H1 (cell line): ENCODE results near the gene STIM1. TPM values are rescaled to one million over a fixed set of nuclear protein-coding genes. Genes with fewer than 3 reads are reported as not detected.

Source experiments
- CTCF ChIA-PET: fragments of 300-600 bp; sonication (Branson Sonifier 250); formaldehyde crosslinking; loops from one replicate; lab custom pipeline; 2021; ENCODE audit not compliant: partially characterized antibody; lab: Charles Lee
- POLR2A ChIA-PET: fragments of 300-600 bp; sonication (Branson Sonifier 250); formaldehyde crosslinking; loops from one replicate; lab custom pipeline; 2021; ENCODE audit warnings: inconsistent platforms; ENCODE audit not compliant: partially characterized antibody; lab: Charles Lee
- DNase-seq, 2 experiments: peaks; one replicate each; pipeline versions ENCODE4 v3.0.0 to v3.0.0-alpha.2; 2010 to 2022; ENCODE audit warnings: low spot score in 2 of 2, low read depth in 1 of 2, mixed read lengths in 1 of 2
- FAIRE-seq: peaks from 2 replicates; lab custom pipeline; 2011; peaks lifted over from hg19 to GRCh38; lab: Jason Lieb, UNC
- H2AFZ ChIP-seq: 2 replicates; pipeline ENCODE4 v1.8.1; 2012; ENCODE audit warnings: low read length, inconsistent platforms
- H2AK5ac ChIP-seq: 2 replicates; pipeline ENCODE4 v1.6.1; 2013; ENCODE audit warnings: low read depth, low read length
- H2BK120ac ChIP-seq: replicated peaks from 2 replicates; pipeline ENCODE3; 2013; ENCODE audit warnings: low read depth, low read length, inconsistent platforms
- H2BK12ac ChIP-seq: 2 replicates; pipeline ENCODE4 v1.6.1; 2013; ENCODE audit warnings: low read depth, low read length
- H2BK15ac ChIP-seq: 2 replicates; pipeline ENCODE4 v1.6.1; 2013; ENCODE audit warnings: low read length
- H2BK20ac ChIP-seq: 2 replicates; pipeline ENCODE4 v1.6.1; 2013; ENCODE audit warnings: low read length
- H2BK5ac ChIP-seq: 2 replicates; pipeline ENCODE4 v1.6.1; 2013; ENCODE audit warnings: low read depth, low read length
- H3K14ac ChIP-seq: 2 replicates; pipeline ENCODE4 v1.6.1; 2013; ENCODE audit warnings: inconsistent platforms; ENCODE audit not compliant: insufficient read length
- H3K18ac ChIP-seq: 2 replicates; pipeline ENCODE4 v1.6.1; 2013; ENCODE audit warnings: low read length; ENCODE audit errors: extremely low read depth
- H3K23ac ChIP-seq: 2 replicates; pipeline ENCODE4 v1.6.1; 2013; ENCODE audit warnings: inconsistent platforms; ENCODE audit not compliant: insufficient read length
- H3K23me2 ChIP-seq: 2 replicates; pipeline ENCODE4 v1.6.1; 2013; ENCODE audit warnings: low read depth, low read length
- H3K27ac ChIP-seq: 2 replicates; pipeline ENCODE4 v1.6.1; 2011; ENCODE audit warnings: low read depth, low read length, inconsistent platforms
- H3K27me3 ChIP-seq, 4 experiments: replicated peaks in 1 of 4; 1 replicate in 1 of 4; 2 replicates in 3 of 4; pipeline versions ENCODE4 v1.6.1 to v1.8.1; 2011 to 2013; ENCODE audit warnings: low read length in 3 of 4, mild to moderate bottlenecking in 3 of 4, inconsistent platforms in 2 of 4, mixed read lengths in 2 of 4, moderate library complexity in 1 of 4; ENCODE audit not compliant: control insufficient read depth in 3 of 4, insufficient read depth in 3 of 4; ENCODE audit errors: extremely low read depth in 1 of 4
- H3K36me3 ChIP-seq, 4 experiments: 2 replicates each; pipeline versions ENCODE4 v1.6.1 to v1.8.1; 2011 to 2013; ENCODE audit warnings: mild to moderate bottlenecking in 4 of 4, low read length in 3 of 4, moderate library complexity in 2 of 4, control low read depth in 1 of 4, inconsistent platforms in 1 of 4; ENCODE audit not compliant: insufficient read depth in 4 of 4, control insufficient read depth in 2 of 4
- H3K4ac ChIP-seq: replicated peaks from 2 replicates; pipeline ENCODE3; 2013; ENCODE audit warnings: low read length, low read depth, mixed read lengths, inconsistent platforms; ENCODE audit not compliant: insufficient read length
- H3K4me1 ChIP-seq, 4 experiments: replicated peaks in 1 of 4; 1 replicate in 1 of 4; 2 replicates in 3 of 4; pipeline versions ENCODE4 v1.6.1 to v1.8.1; 2011 to 2013; ENCODE audit warnings: low read length in 3 of 4, inconsistent platforms in 2 of 4, mixed read lengths in 1 of 4; ENCODE audit not compliant: insufficient read depth in 4 of 4, control insufficient read depth in 3 of 4
- H3K4me2 ChIP-seq, 2 experiments: 2 replicates each; pipeline versions ENCODE4 v1.6.1 to v1.8.1; 2011 to 2013; ENCODE audit warnings: low read depth in 2 of 2, low read length in 2 of 2, control low read depth in 1 of 2, inconsistent platforms in 1 of 2, mild to moderate bottlenecking in 1 of 2; ENCODE audit not compliant: insufficient read depth in 1 of 2
- H3K4me3 ChIP-seq, 4 experiments: fragments of 200-600, 300-600 bp in 1 of 4; sonication (generic), shearing (Covaris generic), sonication (Bioruptor Twin) in 1 of 4; 2 replicates each; pipeline versions ENCODE4 v1.5.1 to v1.8.1; 2011 to 2016; ENCODE audit warnings: low read length in 4 of 4, low read depth in 3 of 4, control low read depth in 2 of 4, inconsistent platforms in 2 of 4, mild to moderate bottlenecking in 2 of 4, mixed read lengths in 1 of 4, moderate library complexity in 1 of 4; ENCODE audit not compliant: insufficient read depth in 2 of 4; ENCODE audit errors: extremely low read depth in 1 of 4
- H3K56ac ChIP-seq: replicated peaks from 2 replicates; pipeline ENCODE3; 2013; ENCODE audit warnings: low read depth, mild to moderate bottlenecking, mixed read lengths, low read length, inconsistent platforms; ENCODE audit not compliant: insufficient read length
- H3K79me1 ChIP-seq: 2 replicates; pipeline ENCODE4 v1.6.1; 2013; ENCODE audit warnings: low read depth, low read length, control low read depth
- H3K79me2 ChIP-seq, 2 experiments: 2 replicates each; pipeline versions ENCODE4 v1.6.1 to v1.8.1; 2012 to 2013; ENCODE audit warnings: low read length in 2 of 2, mild to moderate bottlenecking in 2 of 2, inconsistent platforms in 1 of 2; ENCODE audit not compliant: insufficient read depth in 2 of 2, control insufficient read depth in 1 of 2
- H3K9ac ChIP-seq, 4 experiments: replicated peaks in 1 of 4; 1 replicate in 1 of 4; 2 replicates in 3 of 4; pipeline versions ENCODE4 v1.6.1 to v1.8.1; 2011 to 2013; ENCODE audit warnings: low read depth in 3 of 4, low read length in 3 of 4, control low read depth in 2 of 4, mild to moderate bottlenecking in 2 of 4, moderate library complexity in 2 of 4, inconsistent platforms in 1 of 4; ENCODE audit errors: extremely low read depth in 1 of 4
- H3K9me3 ChIP-seq, 2 experiments: 2 replicates each; pipeline versions ENCODE4 v1.6.1 to v1.8.1; 2012 to 2013; ENCODE audit warnings: mild to moderate bottlenecking in 2 of 2, moderate library complexity in 2 of 2, control low read depth in 1 of 2, inconsistent platforms in 1 of 2, low read depth in 1 of 2, low read length in 1 of 2, mixed read lengths in 1 of 2; ENCODE audit not compliant: insufficient read depth in 2 of 2
- H4K20me1 ChIP-seq, 2 experiments: replicated peaks in 1 of 2; 2 replicates each; pipeline versions ENCODE3 to v1.8.1; 2011 to 2013; ENCODE audit warnings: inconsistent platforms in 2 of 2, low read length in 2 of 2, mild to moderate bottlenecking in 1 of 2; ENCODE audit not compliant: insufficient read depth in 2 of 2, control insufficient read depth in 1 of 2
- H4K5ac ChIP-seq: 2 replicates; pipeline ENCODE4 v1.6.1; 2013; ENCODE audit warnings: low read length, low read depth, mixed read lengths, inconsistent platforms; ENCODE audit not compliant: insufficient read length
- H4K8ac ChIP-seq: 2 replicates; pipeline ENCODE4 v1.8.0; 2013; ENCODE audit warnings: mild to moderate bottlenecking, moderate library complexity, low read length, inconsistent platforms; ENCODE audit not compliant: insufficient read depth; ENCODE audit errors: extremely low read depth
- H4K91ac ChIP-seq: replicated peaks from 2 replicates; pipeline ENCODE3; 2013; ENCODE audit warnings: low read length, mixed read lengths, inconsistent platforms; ENCODE audit not compliant: insufficient read length
- EP300 ChIP-seq, 2 experiments: IDR thresholded peaks; 1 replicate in 1 of 2; 2 replicates in 1 of 2; pipeline ENCODE4 v1.6.1; 2011 to 2012; ENCODE audit warnings: low read depth in 2 of 2, low read length in 2 of 2, mild to moderate bottlenecking in 2 of 2, borderline replicate concordance in 1 of 2, inconsistent platforms in 1 of 2, moderate library complexity in 1 of 2
- GABPA ChIP-seq: IDR thresholded peaks from 2 replicates; pipeline ENCODE4 v1.6.1; 2011; ENCODE audit warnings: mild to moderate bottlenecking, low read length, moderate library complexity, borderline replicate concordance; ENCODE audit not compliant: insufficient read depth
- JUN ChIP-seq: IDR thresholded peaks from 2 replicates; pipeline ENCODE4 v1.6.1; 2011; ENCODE audit warnings: low read depth, mild to moderate bottlenecking, improper control_type of control experiment, low read length
- MAFK ChIP-seq: IDR thresholded peaks from 2 replicates; pipeline ENCODE4 v1.6.1; 2012; ENCODE audit warnings: low read depth, mild to moderate bottlenecking, improper control_type of control experiment, low read length
- POLR2AphosphoS5 ChIP-seq: IDR thresholded peaks from 2 replicates; pipeline ENCODE4 v1.6.1; 2011; ENCODE audit warnings: low read depth, low read length
- RAD21 ChIP-seq, 2 experiments: IDR thresholded peaks in 1 of 2; conservative IDR thresholded peaks in 1 of 2; 2 replicates each; pipeline ENCODE4 v1.6.1; 2011; ENCODE audit warnings: low read depth in 2 of 2, low read length in 2 of 2, improper control_type of control experiment in 1 of 2, inconsistent platforms in 1 of 2, mild to moderate bottlenecking in 1 of 2, moderate library complexity in 1 of 2
- SIN3A ChIP-seq, 2 experiments: IDR thresholded peaks in 1 of 2; conservative IDR thresholded peaks in 1 of 2; 2 replicates each; pipeline ENCODE4 v1.6.1; 2011 to 2012; ENCODE audit warnings: low read length in 2 of 2, improper control_type of control experiment in 1 of 2, low read depth in 1 of 2, mild to moderate bottlenecking in 1 of 2
- TAF1 ChIP-seq: IDR thresholded peaks from 2 replicates; pipeline ENCODE4 v1.6.1; 2011; ENCODE audit warnings: mild to moderate bottlenecking, low read depth, low read length
- WGBS, 2 experiments: shearing (Covaris generic) in 1 of 2; methylation state at CpG; one replicate each; pipeline versions ENCODE4 v1.1.6 to v1.1.7; 2013 to 2015; ENCODE audit warnings: low lambda C conversion rate in 2 of 2, mixed read lengths in 2 of 2, inconsistent platforms in 1 of 2, low coverage in 1 of 2, missing lambda C conversion rate in 1 of 2; ENCODE audit not compliant: insufficient replicate concordance in 2 of 2, insufficient coverage in 1 of 2, insufficient read length in 1 of 2; ENCODE audit errors: extremely low coverage in 1 of 2, missing lambda C conversion rate in 1 of 2; 5-methylcytosine and 5-hydroxymethylcytosine counted together
- polyA plus RNA-seq, 7 experiments: library from polyadenylated mRNA; depleted of rRNA in 3 of 7; stranded (reverse) in 5 of 7; unstranded in 2 of 7; fragments of >200 nt in 5 of 7; fragments of 200-250 nt in 2 of 7; gene quantifications; 1 replicate in 5 of 7; 2 replicates in 1 of 7; 4 replicates in 1 of 7; pipeline versions ENCODE4 v1.2.1 to v1.2.3, GENCODE V29; 2011 to 2013; ENCODE audit warnings: missing spikeins in 2 of 7, mixed read lengths in 2 of 7
- total RNA-seq: library from RNA; stranded (reverse); fragmentation: NEBNext Ultra II Directional; extraction: Animal tissue kit (Norgen Biotek cat#: 25700); gene quantifications from 2 replicates; pipeline ENCODE4 v1.2.1, GENCODE V29; 2021

The STIM1 gene
- total and polyA plus RNA-seq, 2 of the 8 experiments (the other 6 are each of a cell fraction or from before 2014, with no cell fraction given): 11.1 to 12.2 TPM

DNA sequence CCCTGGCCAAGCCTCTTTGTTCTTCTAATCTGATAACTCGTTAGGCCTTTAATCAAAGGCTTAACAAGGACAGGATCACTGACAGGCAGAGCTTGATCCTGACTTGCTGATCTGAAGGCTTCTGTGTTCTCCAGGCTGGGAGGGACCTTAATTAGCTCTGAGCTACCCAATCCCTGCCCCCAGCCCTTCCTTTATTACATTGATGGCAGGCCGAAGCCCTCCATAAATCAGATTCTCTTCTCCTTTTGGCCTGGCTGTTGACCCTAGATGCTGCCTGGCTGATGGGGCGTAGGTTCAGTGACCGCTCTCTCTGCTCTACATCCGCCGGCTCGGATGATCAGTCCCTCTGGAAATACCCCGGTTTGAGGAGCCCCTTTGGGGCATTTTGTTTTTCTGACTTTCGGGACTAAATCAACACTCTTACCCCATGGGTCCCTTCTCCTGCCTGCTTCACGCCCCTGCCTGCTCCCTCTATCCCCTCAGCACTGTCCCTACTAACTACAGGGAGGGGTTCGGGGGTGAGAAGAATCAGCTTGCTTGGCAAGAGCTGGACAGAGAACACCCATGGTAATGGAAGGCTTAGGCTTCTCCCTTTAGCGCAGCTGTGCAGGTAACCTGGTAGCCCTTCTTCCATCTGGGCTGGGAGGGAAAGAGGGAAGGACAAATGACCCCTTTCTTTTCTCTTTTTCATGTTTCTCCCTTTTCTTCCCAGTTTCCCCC lies 229.1 kb downstream of the STIM1 start:
- no peak overlapping the region for H3K4ac ChIP-seq
- no peak overlapping the region for H4K91ac ChIP-seq
- no peak overlapping the region for H3K14ac ChIP-seq
- no peaks in the 10 kb centered on the region for H3K9me3 ChIP-seq
- H4K20me1 ChIP-seq: no peaks in the 10 kb centered on the region
- no peak overlapping the region for H3K23ac ChIP-seq
- H2BK5ac ChIP-seq: no peak overlapping the region
- no peaks in the 10 kb centered on the region for H3K23me2 ChIP-seq
- H3K36me3 ChIP-seq: no peaks in the 10 kb centered on the region
- no peak overlapping the region for H3K4me3 ChIP-seq
- ChIA-PET POLR2A (no interaction called here), CTCF (interaction anchor here (1.2 to 7.0 kb wide), 7 partner anchors 12 to 264 kb away, joined by 3 to 57 read pairs (median 4); partner anchors contain the start of gene STIM1)
- H3K18ac ChIP-seq: no peak overlapping the region
- H2BK120ac ChIP-seq: no peak overlapping the region
- H3K4me2 ChIP-seq: no peak overlapping the region
- no peaks in the 10 kb centered on the region for H3K79me1 ChIP-seq
- no peak overlapping the region for H2BK15ac ChIP-seq
- H3K9ac ChIP-seq: no peak overlapping the region
- H3K4me1 ChIP-seq: no peaks in the 10 kb centered on the region
- H2BK20ac ChIP-seq: no peak overlapping the region
- H3K27ac ChIP-seq: no peak overlapping the region
- FAIRE-seq (no peak), DNase-seq (no peak)
- no peak overlapping the region for H2BK12ac ChIP-seq
- no peak overlapping the region for H3K56ac ChIP-seq
- 0 out of 7 replicates have a peak, but pooled peaks cover 0 to 4% (median 0%) of the 10 kb centered on the region in 4 experiments for H3K27me3 ChIP-seq
- 88% methylated on average over 12 of the region's 12 CpGs; no CpG with 5 or more reads in 1 of the 2 experiments for WGBS, 2 experiments
- no peak for TF ChIP-seq GABPA
- TF ChIP-seq JUN: no peak
- no peak for TF ChIP-seq EP300 (IDR thresholded peaks at IDR 0.05; ENCODE audit: borderline replicate concordance in 1 of 2, low read depth in 2 of 2, low read length in 2 of 2)
- no peak for TF ChIP-seq TAF1
- no peak for TF ChIP-seq POLR2AphosphoS5
- TF ChIP-seq RAD21 (IDR thresholded peaks at IDR 0.05 in 1 of 2, conservative IDR thresholded peaks at IDR 0.05 in 1 of 2; ENCODE audit: low read depth in 2 of 2, low read length in 2 of 2): no peak
- TF ChIP-seq MAFK: no peak
- TF ChIP-seq SIN3A (conservative IDR thresholded peaks at IDR 0.05 in 1 of 2, IDR thresholded peaks at IDR 0.05 in 1 of 2; ENCODE audit: low read depth in 1 of 2, low read length in 2 of 2): no peak
- no peak overlapping the region for H2AFZ ChIP-seq
- H4K5ac ChIP-seq: no peak overlapping the region
- H4K8ac ChIP-seq: no peak overlapping the region
- H2AK5ac ChIP-seq: no peak overlapping the region
- H3K79me2 ChIP-seq: no peaks in the 10 kb centered on the region
